GM18867 (cell line): ENCODE measurements around the gene HEMK1.

Source experiments
- ATAC-seq: cut with Tn5 transposase; IDR thresholded peaks from one replicate; pipeline ENCODE4 v1.9.1; 2021; ENCODE audit warnings: mild to moderate bottlenecking, moderate library complexity; ENCODE audit not compliant: unreplicated experiment

The HEMK1 gene

DNA sequence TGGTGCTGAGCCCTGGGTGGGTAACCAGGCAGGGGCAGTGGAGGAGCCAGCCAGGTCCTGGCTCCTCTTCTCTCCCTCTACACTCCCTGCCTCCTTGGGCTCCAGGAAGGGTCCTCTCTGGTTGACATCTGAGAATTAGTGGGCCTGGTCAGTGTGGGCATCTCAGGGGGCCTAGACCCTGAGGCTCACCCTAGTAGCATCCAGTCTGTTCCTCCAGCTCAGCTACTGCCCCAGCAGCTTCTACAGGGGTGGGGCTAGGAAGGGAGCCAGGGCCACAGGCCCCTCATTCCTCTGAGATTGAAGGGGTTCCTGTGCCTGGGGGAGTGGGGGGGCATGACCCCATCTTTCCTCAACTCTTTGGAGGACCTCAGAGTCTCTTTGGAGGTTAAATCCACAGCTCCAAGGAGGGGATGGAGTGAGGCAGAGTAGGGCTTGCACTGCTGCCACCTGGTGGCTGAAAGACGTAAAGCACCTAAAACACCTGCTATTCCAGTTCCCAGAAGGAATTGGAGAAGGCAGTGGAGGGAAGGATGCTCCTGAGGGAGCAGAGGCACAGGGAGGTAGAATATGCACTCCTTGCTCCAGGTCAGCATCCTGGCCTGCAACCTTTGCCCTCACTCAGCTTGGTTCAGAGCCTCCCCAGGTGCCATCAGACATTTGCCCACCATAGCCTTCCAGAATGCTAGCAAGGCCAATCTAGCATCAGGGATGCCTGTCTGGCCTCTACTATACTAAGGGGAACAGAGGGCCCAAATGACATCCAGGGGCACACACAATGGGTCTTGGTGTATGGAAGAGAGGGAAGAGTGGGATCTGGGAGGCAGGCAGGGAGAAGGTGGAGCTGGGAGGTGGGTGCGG is 26.9 kb upstream of the HEMK1 start:
- ATAC-seq, result no peak

- ATAC-seq, result no peak
Measured at GRCh38 chr3:50545781-50546180, 23.5 kb upstream of the HEMK1 start.

GRCh38 chr3:50549226-50549625 is 20.1 kb upstream of the HEMK1 start:
- ATAC-seq, result no peak

- no peak for ATAC-seq
Measured at GRCh38 chr3:50550079-50550736, 19.1 kb upstream of the HEMK1 start.

GRCh38 chr3:50551054-50551659 is 18.2 kb upstream of the HEMK1 start:
- ATAC-seq, result no peak

DNA sequence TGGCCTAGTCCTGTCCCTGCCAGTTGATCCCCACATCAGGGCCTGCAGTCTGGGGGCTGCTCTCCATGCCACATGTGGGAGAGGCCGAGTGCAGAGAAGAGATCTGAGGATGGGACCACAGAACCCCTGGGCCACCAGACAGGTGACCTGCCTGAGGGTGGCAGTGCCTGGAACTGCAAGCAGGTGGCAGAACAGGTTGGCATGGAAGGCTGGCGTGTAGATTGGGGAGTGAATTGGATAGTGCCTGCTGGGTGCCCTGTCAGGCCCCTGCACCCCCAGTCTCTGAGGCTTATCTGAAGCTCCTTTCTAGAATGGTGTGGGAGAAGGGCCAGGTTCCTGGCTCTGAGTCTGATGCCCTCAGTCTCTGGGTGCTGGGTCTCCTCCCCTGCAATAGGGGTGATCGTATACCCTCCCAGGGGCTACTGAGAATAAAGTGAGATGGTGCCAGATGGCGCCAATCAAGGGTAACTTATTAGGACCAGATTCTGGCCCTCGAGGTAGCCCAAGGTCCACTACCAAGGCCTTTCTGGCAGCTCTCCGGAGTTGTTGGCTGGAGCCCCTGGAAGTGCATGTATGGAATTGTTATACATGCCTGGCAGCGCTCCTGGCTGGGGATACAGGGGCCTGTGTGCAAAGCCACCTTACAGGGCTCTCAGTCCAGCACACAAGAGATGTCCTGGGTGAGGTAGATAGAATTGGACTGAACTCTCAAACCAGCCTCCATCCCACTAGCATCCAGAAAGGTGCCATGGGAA is 17.5 kb upstream of the HEMK1 start:
- no peak for ATAC-seq

DNA sequence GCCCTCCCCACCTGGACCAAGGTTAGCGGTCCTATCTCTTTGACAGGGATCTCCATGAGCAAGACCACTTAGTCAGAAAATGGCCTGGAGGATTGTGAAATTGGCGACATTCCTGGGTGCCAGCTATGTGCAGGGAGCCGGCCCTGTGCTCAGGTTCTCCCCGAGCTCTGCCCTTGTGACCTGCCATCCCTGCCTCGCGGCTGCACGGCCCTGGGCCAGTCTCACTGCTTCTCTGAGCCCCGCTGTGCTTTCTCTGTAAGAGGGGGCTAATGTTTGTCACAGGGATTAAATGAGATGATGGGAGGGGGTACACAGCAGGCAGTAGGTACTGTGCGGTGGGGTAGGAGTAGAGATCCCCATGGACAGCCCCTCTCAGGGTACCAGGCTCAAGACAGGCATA is 16.7 kb upstream of the HEMK1 start:
- no peak for ATAC-seq

- ATAC-seq, result no peak
Measured at GRCh38 chr3:50554553-50554952, 14.8 kb upstream of the HEMK1 start.

DNA sequence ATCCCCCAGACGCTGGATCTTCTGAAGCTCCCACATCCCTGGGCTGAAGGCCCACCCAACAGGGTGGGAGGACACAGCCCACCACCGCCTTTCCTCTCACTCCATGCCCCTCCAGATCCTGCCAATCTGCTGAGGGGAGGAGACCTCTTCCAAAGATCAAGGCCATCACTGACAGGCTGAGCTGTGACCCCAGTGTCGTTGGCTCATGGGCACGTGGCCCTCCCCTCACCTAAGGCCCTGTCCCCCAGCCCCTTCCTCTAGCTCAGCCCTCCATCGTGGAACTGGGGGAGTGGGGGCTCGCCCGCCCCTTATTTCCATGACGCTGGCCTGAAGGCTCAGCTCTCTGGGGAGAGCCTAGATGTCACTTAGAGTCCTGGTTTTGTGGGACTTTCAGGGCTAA is 12.2 kb upstream of the HEMK1 start:
- no peak for ATAC-seq

- no peak for ATAC-seq
Measured at GRCh38 chr3:50557915-50558314, 11.4 kb upstream of the HEMK1 start.

DNA sequence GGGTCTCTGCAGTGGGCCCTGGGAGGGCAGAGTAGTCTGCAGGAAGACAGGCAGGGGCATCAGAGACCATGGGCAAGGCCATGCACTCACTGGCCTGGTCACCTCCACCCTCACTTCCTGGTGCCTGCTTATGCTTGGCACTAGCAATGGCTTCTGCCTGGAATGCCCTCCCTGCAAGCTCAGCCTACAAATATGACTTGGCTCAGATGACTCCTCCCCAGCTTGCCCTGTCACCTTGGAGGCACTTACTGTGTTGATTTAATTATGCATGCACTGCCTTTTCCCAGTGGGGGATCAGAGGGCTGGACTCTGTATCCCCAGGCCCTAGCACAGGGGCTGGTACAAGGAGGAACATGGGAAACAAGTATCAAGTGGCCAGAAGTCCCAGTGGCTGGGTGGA is 9.6 kb upstream of the HEMK1 start:
- no peak for ATAC-seq

DNA sequence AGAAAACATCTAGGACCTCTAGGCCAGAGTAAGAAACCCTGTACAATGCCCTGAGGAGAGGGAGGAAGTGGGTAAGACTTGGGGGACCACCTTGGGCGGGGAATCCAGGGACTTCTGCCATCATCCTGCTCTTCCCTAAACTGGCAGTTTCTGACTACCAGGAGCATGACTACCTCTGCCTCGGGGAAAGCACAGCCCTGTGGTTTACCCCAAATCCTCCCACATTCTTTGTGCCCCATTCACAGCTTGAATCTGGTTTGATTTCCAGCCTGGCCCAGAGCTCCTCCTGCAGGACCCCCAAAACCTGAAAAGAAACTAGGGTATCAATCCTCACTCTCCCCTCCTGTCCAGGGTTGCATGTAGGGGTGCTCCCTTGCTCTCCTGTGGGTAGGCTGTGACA is 6.5 kb upstream of the HEMK1 start:
- no peak for ATAC-seq

- ATAC-seq, result no peak
Measured at GRCh38 chr3:50563867-50564266, 5.5 kb upstream of the HEMK1 start.

DNA sequence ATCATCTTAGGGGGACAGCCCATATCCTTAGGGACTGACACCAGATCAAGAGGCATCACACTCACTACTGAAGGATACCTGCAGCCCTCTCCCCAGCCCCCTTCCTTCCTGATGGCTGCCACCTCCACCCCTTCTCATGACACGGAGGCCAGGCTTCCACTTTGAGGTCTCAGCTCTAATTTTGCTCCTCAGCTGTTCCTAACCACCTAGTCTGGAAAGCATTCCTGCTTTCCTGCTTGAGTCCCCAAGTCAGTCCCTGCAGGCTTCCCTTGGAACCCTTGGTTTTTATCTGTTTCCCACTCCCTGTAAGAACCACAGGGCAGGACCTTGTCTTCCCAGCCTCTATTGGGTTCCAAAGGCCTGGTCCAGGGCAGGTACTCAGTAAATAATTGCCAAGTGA is 5.0 kb upstream of the HEMK1 start:
- no peak for ATAC-seq

DNA sequence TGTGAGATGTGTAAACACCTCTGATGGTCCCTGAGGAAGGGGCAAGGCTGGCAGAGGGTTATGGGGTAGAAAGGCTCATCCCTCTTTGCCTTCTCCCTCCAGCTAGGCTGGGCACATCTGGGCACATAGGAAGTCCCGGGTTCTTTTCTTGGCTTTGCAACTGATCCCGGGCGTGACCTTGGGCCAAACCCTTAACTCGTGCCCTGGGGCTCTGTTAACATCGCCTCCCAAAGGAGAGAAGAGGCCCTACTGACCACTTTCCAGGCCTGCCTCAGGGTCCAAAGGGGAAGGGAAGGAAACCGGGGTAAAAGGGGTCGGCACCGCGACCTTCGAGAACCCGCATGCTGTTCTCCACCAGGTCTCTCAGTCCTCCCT is 2.3 kb upstream of the HEMK1 start:
- no peak for ATAC-seq

- ATAC-seq, result peak; percentile 78
Measured at GRCh38 chr3:50567386-50568167, 1.7 kb upstream of the HEMK1 start, which contains the start of gene C3orf18. Gene C3orf18, minus strand, starts transcription at chr3:50567747. Its CDS starts 2,048 bp downstream, at chr3:50565699.

DNA sequence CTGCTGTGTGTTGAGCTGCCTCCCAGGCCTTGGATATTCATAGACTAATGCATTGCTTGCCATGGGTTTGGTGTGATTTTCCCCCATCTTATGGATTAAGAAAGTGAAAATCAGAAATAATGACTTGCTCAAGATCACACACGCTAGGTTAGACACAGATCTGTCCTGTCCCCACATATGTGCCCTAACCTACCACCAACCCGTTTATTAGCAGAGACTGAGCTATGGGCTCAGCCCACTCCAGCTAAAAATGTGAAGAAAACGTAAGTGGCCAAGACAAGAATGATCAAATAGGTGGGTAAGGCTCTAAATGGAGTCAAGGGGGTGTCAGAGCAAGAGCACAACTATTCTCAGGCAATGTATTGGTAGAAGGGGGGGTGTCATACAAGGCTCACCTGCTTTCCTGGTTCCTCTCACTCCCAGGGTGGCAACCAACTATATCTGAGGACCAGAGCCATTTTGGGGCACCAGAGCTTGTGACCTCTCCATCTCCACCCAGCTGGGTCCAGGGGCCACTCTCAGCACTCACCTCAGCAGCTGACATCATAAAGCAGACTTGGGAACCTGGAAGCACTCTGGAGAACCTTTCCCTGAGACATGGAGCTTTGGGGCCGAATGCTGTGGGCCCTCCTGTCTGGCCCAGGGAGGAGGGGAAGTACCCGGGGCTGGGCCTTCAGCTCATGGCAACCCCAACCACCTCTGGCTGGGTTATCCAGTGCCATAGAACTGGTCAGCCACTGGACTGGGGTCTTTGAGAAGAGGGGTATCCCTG is 1.4 kb downstream of the HEMK1 start:
- no peak for ATAC-seq

- no peak for ATAC-seq
Measured at GRCh38 chr3:50571486-50571885, 2.2 kb downstream of the HEMK1 start.

- ATAC-seq, result peak; percentile 27
Measured at GRCh38 chr3:50572158-50572557, 2.8 kb downstream of the HEMK1 start.
